Peyer's patch (tissue), 4 donors: ENCODE measurements around the gene DIS3L2. TPM values are rescaled to one million over a fixed set of nuclear protein-coding genes. Genes with fewer than 3 reads are reported as not detected.

Source experiments
- DNase-seq, 3 donors: peaks; one replicate each; pipeline ENCODE4 v3.0.0-alpha.2; 2017 to 2019
- H3K27ac ChIP-seq, 4 donors: fragments of 200-600 bp; sonication (generic); one replicate each; pipeline ENCODE4 v1.5.1; 2016 to 2019
- H3K27me3 ChIP-seq, 2 donors: fragments of 200-600 bp; sonication (generic); one replicate each; pipeline ENCODE4 v1.5.1; 2019
- H3K36me3 ChIP-seq, 3 donors: fragments of 200-600 bp; sonication (generic); one replicate each; pipeline ENCODE4 v1.5.1; 2016 to 2019
- H3K4me1 ChIP-seq, 4 donors: fragments of 200-600 bp; sonication (generic); one replicate each; pipeline ENCODE4 v1.5.1; 2016 to 2019
- H3K4me3 ChIP-seq, 4 donors: fragments of 200-600 bp; sonication (generic); 1 replicate in 3 of 4; 2 replicates in 1 of 4; pipeline ENCODE4 v1.5.1; 2016 to 2019; ENCODE audit warnings: mild to moderate bottlenecking in 1 of 4
- H3K9me3 ChIP-seq, 4 donors: fragments of 200-600 bp; sonication (generic); one replicate each; pipeline ENCODE4 v1.5.1; 2016 to 2019; ENCODE audit warnings: mild to moderate bottlenecking in 1 of 4
- POLR2A ChIP-seq, 2 donors: fragments of 450-650 bp; IDR thresholded peaks; one replicate each; pipeline ENCODE4 v1.5.1; 2017; ENCODE audit warnings: antibody characterized with exemption in 2 of 2, mild to moderate bottlenecking in 2 of 2, moderate library complexity in 2 of 2
- total RNA-seq, 4 donors: library from RNA; depleted of rRNA; stranded (reverse); fragments of >200 nt; gene quantifications; one replicate each; pipeline ENCODE4 v1.1.0, GENCODE V29; 2016
- TF ChIP-seq, protein P1 (sequence below), 6 experiments: fragments of 450-650 bp in 4 of 6; fragments of 200-600 bp in 2 of 6; sonication (generic) in 1 of 6; IDR thresholded peaks; one replicate each; pipeline ENCODE4 v1.5.1; 2017 to 2019; ENCODE audit warnings: antibody characterized with exemption in 6 of 6, mild to moderate bottlenecking in 3 of 6, moderate library complexity in 1 of 6

DIS3L2 gene
- total RNA-seq, 4 donors from 2014 or later: 26.4 to 147 (median 58.3) TPM

DNA sequence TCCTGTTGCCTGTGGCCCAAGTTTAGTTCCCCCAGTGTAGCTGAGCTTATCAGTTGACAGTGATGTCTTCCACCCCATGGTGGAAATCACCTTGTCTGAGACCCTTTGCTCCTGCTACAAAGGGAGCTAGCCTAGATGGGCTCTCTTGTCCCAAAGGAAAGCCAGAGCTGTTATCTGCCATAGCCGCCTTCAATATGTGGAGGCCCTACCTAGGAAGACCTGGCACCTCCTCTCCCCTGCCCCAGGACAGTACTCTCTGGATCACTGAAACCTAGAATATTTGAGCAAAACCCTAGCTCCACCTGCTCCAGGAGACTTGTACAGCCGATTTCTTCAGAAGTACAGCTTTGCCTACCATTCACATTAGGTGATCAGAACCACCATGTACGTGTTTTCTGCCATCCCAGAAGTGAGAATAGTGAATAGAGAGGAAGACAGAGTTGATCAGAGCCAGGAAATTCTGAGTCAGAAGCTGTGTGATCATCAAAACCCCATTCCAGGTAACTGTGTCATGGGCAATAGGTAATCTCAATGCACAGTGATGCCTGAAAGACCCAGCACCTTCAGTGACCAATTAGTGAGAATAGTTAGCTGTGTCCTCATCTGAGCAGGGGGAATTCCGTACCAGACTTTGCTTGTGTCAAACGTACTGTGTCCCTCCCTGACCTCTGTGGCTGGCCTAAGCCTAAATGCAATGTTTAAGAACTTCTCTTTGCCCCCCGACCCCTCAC, 278.6 kb downstream of the DIS3L2 start:
- Histone ChIP-seq H3K36me3 (peaks cover 0 to 9% (median 0%) of the 10 kb centered on the region in 3 donors), H3K4me3 (no peak overlapping the region), H3K27me3 (no peaks in the 10 kb centered on the region), H3K9me3 (no peaks in the 10 kb centered on the region), H3K27ac (no peak overlapping the region), H3K4me1 (peaks cover 0 to 9% (median 0%) of the 10 kb centered on the region in 4 donors)
- no peak for DNase-seq
- TF ChIP-seq POLR2A (IDR thresholded peaks at IDR 0.05): no peak
- TF ChIP-seq, protein P1, sequence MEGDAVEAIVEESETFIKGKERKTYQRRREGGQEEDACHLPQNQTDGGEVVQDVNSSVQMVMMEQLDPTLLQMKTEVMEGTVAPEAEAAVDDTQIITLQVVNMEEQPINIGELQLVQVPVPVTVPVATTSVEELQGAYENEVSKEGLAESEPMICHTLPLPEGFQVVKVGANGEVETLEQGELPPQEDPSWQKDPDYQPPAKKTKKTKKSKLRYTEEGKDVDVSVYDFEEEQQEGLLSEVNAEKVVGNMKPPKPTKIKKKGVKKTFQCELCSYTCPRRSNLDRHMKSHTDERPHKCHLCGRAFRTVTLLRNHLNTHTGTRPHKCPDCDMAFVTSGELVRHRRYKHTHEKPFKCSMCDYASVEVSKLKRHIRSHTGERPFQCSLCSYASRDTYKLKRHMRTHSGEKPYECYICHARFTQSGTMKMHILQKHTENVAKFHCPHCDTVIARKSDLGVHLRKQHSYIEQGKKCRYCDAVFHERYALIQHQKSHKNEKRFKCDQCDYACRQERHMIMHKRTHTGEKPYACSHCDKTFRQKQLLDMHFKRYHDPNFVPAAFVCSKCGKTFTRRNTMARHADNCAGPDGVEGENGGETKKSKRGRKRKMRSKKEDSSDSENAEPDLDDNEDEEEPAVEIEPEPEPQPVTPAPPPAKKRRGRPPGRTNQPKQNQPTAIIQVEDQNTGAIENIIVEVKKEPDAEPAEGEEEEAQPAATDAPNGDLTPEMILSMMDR (IDR thresholded peaks at IDR 0.05): no peak

DNA sequence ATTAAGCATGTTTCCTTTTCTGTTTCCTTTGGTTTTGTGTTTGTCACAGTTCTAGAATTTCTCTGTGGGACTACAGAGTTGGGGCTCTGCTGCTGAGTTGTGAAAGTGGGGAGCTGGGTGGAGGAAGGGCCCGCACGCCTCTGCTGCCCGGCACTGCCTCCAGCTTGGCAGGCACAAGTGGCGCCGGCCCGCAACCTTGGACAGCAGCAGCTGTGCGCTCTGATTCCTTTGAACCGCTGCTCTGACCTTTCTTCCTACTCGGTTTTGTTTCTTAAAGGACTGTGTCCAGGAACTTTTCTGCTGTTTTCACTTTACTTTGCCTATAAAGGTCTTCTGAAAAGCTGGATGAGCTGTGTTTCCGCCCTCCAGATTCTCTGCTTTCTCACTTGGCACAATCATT, 279.4 kb downstream of the DIS3L2 start:
- H3K27me3 ChIP-seq: no peaks in the 10 kb centered on the region
- peaks cover 0 to 6% (median 0%) of the 10 kb centered on the region in 4 donors for H3K4me1 ChIP-seq
- peaks cover 0 to 9% (median 0%) of the 10 kb centered on the region in 3 donors for H3K36me3 ChIP-seq
- no peaks in the 10 kb centered on the region for H3K9me3 ChIP-seq
- TF ChIP-seq POLR2A (IDR thresholded peaks at IDR 0.05): no peak
- TF ChIP-seq, protein P1 (IDR thresholded peaks at IDR 0.05): no peak
- DNase-seq: no peak
- no peak overlapping the region for H3K27ac ChIP-seq
- H3K4me3 ChIP-seq: no peak overlapping the region

DNA sequence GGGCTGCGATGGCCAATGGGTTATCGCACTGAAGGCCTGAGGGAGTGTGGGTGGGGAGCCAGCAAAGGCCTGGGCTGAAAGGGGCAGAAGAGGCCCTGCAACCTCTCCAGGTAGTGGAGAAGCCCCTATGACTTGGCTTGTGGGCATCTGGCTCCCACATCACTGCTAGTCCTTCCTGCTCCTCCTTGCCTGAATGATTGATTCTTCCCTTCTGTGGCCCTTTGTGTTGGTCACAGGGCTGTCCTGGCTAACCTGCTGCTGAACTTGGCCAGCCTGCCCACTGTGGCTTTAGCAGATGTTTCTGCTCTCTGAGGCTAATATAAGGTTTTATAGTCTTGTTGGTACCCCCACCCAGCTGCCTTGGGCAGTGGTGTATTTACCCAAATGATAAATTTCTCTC, 280.8 kb downstream of the DIS3L2 start:
- H3K27me3 ChIP-seq: no peaks in the 10 kb centered on the region

DNA sequence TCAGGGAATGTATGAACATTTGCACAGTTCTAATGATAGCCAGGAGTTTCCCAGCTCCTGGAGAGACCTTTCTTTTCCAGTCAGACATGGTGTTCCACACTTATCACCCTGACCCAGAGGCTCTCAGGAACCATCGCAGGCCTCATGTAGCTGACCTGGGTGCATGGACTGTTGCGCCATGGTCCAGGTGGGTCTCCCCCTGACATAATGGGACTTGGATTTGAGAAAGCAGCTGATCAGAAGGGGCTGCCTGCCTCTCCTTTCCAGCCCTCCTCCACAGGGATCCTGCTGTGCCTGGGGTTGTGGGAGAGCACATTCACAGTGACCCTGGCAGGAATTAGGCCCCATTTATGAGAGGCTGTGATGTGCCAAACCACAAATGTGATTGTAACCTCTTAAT, 283.6 kb downstream of the DIS3L2 start:
- Histone ChIP-seq H3K4me3 (no peak overlapping the region), H3K4me1 (no peaks in the 10 kb centered on the region)
- TF ChIP-seq POLR2A (IDR thresholded peaks at IDR 0.05): no peak
- TF ChIP-seq, protein P1 (IDR thresholded peaks at IDR 0.05): no peak

More for the DNA sequence above, 280.8 kb downstream of the DIS3L2 start:
- no peaks in the 10 kb centered on the region for H3K4me1 ChIP-seq
- H3K4me3 ChIP-seq: no peak overlapping the region
- H3K27ac ChIP-seq: no peak overlapping the region
- TF ChIP-seq, protein P1 (IDR thresholded peaks at IDR 0.05): no peak
- no peak for TF ChIP-seq POLR2A (IDR thresholded peaks at IDR 0.05)
- H3K9me3 ChIP-seq: no peaks in the 10 kb centered on the region
- H3K36me3 ChIP-seq: peaks cover 0 to 9% (median 0%) of the 10 kb centered on the region in 3 donors
- DNase-seq: no peak

DNA sequence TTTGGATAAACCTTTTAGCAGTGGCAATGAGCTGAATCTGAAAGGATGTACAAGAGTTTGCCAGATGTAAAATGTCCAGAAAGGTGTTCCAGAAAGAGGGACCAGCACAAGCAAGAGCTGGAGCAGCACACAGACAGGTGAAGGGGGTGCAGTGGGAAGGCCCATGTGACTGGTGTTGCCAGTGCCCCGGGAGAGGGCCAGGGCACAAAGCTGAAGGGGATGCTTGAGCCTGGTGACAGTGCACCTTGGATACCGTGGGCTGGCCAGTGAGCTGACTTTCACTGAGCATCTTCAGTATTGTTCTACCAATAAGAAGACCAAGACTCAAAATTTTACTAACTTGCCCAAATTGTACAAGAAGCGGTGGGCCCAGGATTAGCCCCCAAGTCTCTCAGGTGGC, 284.7 kb downstream of the DIS3L2 start:
- no peaks in the 10 kb centered on the region for H3K27me3 ChIP-seq
- H3K4me1 ChIP-seq: no peaks in the 10 kb centered on the region
- H3K4me3 ChIP-seq: no peak overlapping the region
- H3K36me3 ChIP-seq: peaks cover 0 to 9% (median 0%) of the 10 kb centered on the region in 3 donors
- no peak overlapping the region for H3K27ac ChIP-seq
- no peak for DNase-seq
- no peaks in the 10 kb centered on the region for H3K9me3 ChIP-seq
- TF ChIP-seq, protein P1 (IDR thresholded peaks at IDR 0.05): no peak
- no peak for TF ChIP-seq POLR2A (IDR thresholded peaks at IDR 0.05)

More for the DNA sequence above, 283.6 kb downstream of the DIS3L2 start:
- Histone ChIP-seq H3K27me3 (no peaks in the 10 kb centered on the region), H3K27ac (no peak overlapping the region), H3K9me3 (no peaks in the 10 kb centered on the region), H3K36me3 (peaks cover 0 to 9% (median 0%) of the 10 kb centered on the region in 3 donors)
- no peak for DNase-seq
